ENCODE data around the gene C8B. TPM values are rescaled to one million over a fixed set of nuclear protein-coding genes. Genes with fewer than 3 reads are reported as not detected.

Gene C8B
- 0.10 TPM for total RNA-seq (2021; ENCODE audit: unreplicated experiment)
- polyA plus RNA-seq (2012): not detected in 2 replicates
- Bru-seq, nascent RNA: not detected
- not detected for BruChase-seq, experiment 1, labeled RNA remaining after a 6-hour chase
- not detected for BruChase-seq, experiment 2, labeled RNA remaining after a 2-hour chase
- long read RNA-seq: 0 reads

DNA sequence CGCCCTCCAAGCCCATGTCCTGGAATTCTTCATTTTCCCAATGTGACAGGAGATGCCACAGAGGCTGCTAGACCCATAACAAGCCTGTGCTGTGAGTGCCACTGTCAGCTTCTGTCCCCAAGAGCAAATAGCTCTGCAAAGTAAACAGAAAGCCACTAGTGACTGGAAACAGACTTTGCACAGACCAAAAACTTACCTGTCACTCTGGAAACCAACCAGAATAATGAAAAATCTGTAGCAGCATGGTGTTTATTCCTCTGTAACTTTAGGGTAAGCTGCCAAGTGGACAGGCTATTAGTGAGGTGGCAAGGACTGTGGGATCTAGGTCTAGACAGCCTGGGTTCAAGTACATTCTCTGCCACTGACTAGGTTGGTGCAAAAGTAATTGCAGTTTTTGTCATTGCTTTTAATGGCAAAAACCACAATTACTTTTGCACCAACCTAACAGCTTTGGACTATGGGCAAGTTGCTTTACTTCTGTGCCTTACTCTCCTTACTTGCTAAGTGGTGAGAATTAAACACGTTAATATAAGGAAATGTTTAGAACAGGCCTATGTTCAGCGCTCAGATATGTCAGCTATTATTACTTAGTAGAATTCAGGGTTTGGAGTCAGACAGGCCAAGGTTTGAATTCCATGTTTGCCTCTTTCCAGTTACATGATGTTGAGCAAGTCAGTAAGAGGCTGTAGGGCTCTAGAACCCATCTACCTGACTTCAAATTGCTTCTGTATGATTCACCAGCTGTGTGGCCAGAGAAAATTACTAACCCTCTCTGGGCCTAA lies at the start of gene C8B:
Gene C8B (minus strand): TSS at position 100 of the 782 bp plus-strand sequence. CDS start 67 bp downstream, at position 33.
- Histone ChIP-seq H2AFZ (ENCODE audit: low read depth, low read length, poor library complexity, severe bottlenecking) (no peak within 1 kb of the TSS), H4K20me1 (ENCODE audit: insufficient read depth) (no peaks in the 10 kb centered on the region), H3K9me2 (ENCODE audit: insufficient read depth) (no peaks in the 10 kb centered on the region), H3K4me1 (ENCODE audit: control insufficient read depth in 1 of 2, insufficient read depth in 2 of 2, low read length in 2 of 2) (no peaks in the 10 kb centered on the region), H3K9me3 (ENCODE audit: control insufficient read depth in 1 of 2, insufficient read depth in 1 of 2, low read depth in 1 of 2, low read length in 2 of 2) (no peaks in the 10 kb centered on the region), H3K79me2 (ENCODE audit: insufficient read depth, low read length) (no peaks in the 10 kb centered on the region), H3K27ac (ENCODE audit: low read depth, low read length) (no peak within 1 kb of the TSS), H3K27me3 (ENCODE audit: insufficient read depth, low read length) (peaks cover 19% of the 10 kb centered on the region), H3K36me3 (ENCODE audit: control insufficient read depth in 1 of 2, insufficient read depth in 2 of 2, low read length in 2 of 2) (no peaks in the 10 kb centered on the region), H3K9ac (ENCODE audit: low read length) (no peak within 1 kb of the TSS), H3K4me3 (replicated peaks in 1 of 2; ENCODE audit: low read depth in 1 of 2, low read length in 2 of 2) (no peak within 1 kb of the TSS), H3K4me2 (ENCODE audit: low read length) (no peak within 1 kb of the TSS)
- ChIA-PET POLR2A (no interaction called here), RAD21 (ENCODE audit: low non-redundant PET in 1 of 2, low total read pairs in 2 of 2, uncharacterized antibody in 2 of 2, unreplicated experiment in 2 of 2) (no interaction called here), CTCF (no interaction called here)
- ATAC-seq: no peak
- no peak for TF ChIP-seq FOSL1 (IDR thresholded peaks at IDR 0.05; ENCODE audit: low read depth)
- TF ChIP-seq SP1 (IDR thresholded peaks at IDR 0.05; ENCODE audit: low read depth): no peak
- TF ChIP-seq YY1 (IDR thresholded peaks at IDR 0.05; ENCODE audit: extremely low read depth, insufficient replicate concordance, low read depth, low read length): no peak
- no peak for TF ChIP-seq POLR2AphosphoS5 (IDR thresholded peaks at IDR 0.05; ENCODE audit: low read depth, low read length)
- TF ChIP-seq, protein P1, sequence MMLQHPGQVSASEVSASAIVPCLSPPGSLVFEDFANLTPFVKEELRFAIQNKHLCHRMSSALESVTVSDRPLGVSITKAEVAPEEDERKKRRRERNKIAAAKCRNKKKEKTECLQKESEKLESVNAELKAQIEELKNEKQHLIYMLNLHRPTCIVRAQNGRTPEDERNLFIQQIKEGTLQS (IDR thresholded peaks at IDR 0.05): no peak
- TF ChIP-seq, protein P2, sequence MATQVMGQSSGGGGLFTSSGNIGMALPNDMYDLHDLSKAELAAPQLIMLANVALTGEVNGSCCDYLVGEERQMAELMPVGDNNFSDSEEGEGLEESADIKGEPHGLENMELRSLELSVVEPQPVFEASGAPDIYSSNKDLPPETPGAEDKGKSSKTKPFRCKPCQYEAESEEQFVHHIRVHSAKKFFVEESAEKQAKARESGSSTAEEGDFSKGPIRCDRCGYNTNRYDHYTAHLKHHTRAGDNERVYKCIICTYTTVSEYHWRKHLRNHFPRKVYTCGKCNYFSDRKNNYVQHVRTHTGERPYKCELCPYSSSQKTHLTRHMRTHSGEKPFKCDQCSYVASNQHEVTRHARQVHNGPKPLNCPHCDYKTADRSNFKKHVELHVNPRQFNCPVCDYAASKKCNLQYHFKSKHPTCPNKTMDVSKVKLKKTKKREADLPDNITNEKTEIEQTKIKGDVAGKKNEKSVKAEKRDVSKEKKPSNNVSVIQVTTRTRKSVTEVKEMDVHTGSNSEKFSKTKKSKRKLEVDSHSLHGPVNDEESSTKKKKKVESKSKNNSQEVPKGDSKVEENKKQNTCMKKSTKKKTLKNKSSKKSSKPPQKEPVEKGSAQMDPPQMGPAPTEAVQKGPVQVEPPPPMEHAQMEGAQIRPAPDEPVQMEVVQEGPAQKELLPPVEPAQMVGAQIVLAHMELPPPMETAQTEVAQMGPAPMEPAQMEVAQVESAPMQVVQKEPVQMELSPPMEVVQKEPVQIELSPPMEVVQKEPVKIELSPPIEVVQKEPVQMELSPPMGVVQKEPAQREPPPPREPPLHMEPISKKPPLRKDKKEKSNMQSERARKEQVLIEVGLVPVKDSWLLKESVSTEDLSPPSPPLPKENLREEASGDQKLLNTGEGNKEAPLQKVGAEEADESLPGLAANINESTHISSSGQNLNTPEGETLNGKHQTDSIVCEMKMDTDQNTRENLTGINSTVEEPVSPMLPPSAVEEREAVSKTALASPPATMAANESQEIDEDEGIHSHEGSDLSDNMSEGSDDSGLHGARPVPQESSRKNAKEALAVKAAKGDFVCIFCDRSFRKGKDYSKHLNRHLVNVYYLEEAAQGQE (IDR thresholded peaks at IDR 0.05; ENCODE audit: low read depth): no peak
- TF ChIP-seq SRF (IDR thresholded peaks at IDR 0.05; ENCODE audit: low read depth): no peak
- no peak for TF ChIP-seq ZFX (IDR thresholded peaks at IDR 0.05)
- BruUV-seq (replicated peaks): no TSS peak
- intact Hi-C loops (cut with micrococcal nuclease): loop anchor here (10.0 kb wide), 1 partner anchor 1681 kb away; no protein-coding TSS in a partner anchor
- DNase-seq (ENCODE audit: low read depth, low spot score): no peak
